ENCODE data around the gene TLCD1. TPM values are rescaled to one million over a fixed set of nuclear protein-coding genes. Genes with fewer than 3 reads are reported as not detected.

TLCD1 gene
- total and polyA plus RNA-seq, 2 of the 8 experiments (the other 6 are each of a cell fraction or from before 2014, with no cell fraction given): 40.7 to 128 TPM

- TF ChIP-seq MAX (IDR thresholded peaks at IDR 0.05): no peak
These were observed 13.9 kb downstream of the TLCD1 start (continued) for GRCh38 chr17:28712032-28712704.
